ENCODE data around the gene STAT4. TPM values are rescaled to one million over a fixed set of nuclear protein-coding genes. Genes with fewer than 3 reads are reported as not detected.
A peak's percentile ranks its signal among the peaks of the same experiment; 100 is the strongest.

The STAT4 gene
- total RNA-seq, 1 donor from 2014 or later: 5.3 TPM

DNA sequence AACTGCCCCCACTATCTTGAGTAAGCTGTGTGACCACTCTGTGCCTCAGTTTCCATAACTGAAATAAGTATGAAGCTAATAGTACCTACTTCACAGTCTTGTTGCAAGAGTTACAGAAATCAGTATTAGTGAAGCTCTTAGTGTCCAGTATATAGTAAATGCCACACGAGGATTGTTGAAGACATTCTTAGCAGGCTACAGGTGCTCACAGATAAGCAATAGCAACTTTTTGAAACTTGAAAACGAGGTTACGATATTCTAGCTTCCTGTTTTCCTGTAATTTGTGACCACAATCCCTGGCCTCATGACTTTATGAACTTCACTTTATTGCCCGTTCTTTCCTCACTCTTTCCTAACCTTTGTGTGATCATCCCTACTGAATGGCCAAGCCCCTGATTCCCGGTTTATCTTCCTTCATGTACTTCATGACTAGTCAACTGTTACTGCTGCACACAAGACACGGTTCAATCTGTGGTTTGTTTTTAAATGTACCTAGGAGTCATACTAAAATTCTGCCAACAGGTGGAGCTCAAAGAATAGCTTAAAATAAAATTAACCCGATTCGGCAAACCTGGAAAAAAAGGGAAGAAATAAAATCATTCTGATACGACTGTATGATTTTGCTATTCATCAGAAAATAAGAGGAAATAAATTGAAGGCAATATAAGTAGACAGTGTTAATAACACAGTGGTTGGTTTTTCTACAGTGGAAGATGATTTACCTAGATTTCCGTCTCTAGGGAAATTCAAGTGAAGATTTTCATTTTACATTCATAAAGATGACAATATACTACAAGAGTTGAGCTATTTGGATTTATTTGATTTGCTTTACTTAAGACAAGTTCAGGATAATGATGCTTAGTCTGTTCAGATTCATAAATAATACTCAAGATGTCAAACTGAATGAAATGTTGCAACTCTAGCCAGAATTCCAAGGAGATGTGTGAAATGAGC is 98.7 kb downstream of the STAT4 start:
- peak in 1 of 2 donors; percentile 10 for DNase-seq (ENCODE audit: low spot score in 2 of 2)
- no peak for FAIRE-seq

- DNase-seq (ENCODE audit: low spot score in 2 of 2) (no peak), FAIRE-seq (no peak)
Observed at GRCh38 chr2:191051177-191051576, 99.6 kb downstream of the STAT4 start.

DNA sequence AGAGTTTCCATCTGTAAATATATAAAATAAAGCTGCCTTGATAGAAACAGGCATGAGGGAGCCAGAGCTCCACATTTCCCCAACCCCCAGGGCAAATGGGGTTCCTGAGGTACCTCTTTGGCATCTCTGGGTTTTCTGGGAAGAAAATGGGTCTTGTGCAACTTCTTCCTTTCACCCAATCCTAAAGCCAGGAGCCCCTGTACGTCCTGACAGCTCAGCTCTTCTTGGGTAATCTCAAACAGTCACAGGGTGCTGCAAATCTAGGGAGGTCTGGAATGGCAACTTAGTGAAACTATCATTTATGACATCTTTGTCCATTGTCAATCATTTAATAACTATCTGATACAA is 100.2 kb downstream of the STAT4 start:
- DNase-seq (ENCODE audit: low spot score in 2 of 2) (no peak), FAIRE-seq (no peak)

DNA sequence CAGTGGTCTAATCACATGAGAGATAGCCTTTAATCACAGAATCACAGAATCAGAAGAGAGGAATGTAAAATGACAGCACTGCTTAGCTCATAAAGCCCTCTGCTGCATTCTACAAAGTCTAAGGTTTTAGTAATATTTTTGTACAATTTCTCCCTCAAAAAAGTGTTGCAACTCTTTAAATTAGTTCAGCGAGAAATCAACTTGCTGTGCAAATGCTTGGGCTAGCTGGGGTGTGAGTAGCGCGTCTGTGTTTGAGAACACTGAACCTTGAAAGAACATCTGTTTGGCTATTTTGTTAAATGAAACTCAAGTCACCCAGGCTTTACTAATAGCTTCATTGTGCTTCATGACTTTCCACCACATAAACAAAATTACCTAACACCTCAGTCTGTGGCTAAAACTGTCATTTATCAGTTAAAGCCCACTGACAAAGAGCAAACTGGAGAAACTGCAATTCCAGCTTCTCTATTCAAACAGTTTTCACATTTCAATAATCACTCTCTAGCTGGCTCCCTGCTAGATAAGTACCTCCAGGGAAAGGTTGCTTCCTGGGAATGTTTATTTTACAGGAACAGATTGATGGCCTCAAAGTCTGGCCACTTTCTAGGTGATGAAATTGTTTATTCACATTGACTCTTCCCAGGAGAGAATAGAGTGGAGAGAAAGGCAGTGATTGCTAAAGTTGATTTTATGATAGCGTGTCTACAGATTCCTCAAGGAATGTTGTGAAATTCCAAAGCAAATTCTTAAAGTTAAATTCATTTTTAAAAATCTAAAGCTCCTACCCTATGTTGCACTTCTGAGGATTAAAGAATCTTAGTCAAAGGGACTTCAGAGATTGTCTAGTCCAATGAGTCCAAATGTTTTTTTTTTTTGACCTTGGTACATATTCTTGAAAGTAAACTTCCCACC is 100.8 kb downstream of the STAT4 start:
- DNase-seq (ENCODE audit: low spot score in 2 of 2) (no peak), FAIRE-seq (no peak)

DNA sequence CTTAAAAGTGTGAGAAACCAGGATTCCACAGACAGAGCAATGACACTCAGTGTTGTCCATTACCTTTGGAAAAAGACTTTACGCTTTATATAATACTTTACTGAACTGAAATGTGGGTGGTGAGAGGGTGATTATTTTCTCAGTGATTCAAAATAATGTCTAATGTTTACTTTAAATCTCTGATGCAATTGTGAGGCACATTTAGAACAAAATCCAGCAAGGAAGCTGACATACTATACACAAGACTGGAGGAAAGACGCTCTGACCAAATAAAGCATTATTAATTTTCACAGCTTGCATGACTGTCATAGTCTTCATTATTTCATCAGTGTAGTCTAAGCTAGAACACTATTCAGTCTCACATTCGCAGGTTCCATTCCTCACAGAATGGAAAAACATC is 102.7 kb downstream of the STAT4 start:
- DNase-seq (ENCODE audit: low spot score in 2 of 2) (no peak), FAIRE-seq (no peak)

- DNase-seq (ENCODE audit: low spot score in 2 of 2): no peak
- no peak for FAIRE-seq
Observed at GRCh38 chr2:191045141-191045540, 105.7 kb downstream of the STAT4 start.

DNA sequence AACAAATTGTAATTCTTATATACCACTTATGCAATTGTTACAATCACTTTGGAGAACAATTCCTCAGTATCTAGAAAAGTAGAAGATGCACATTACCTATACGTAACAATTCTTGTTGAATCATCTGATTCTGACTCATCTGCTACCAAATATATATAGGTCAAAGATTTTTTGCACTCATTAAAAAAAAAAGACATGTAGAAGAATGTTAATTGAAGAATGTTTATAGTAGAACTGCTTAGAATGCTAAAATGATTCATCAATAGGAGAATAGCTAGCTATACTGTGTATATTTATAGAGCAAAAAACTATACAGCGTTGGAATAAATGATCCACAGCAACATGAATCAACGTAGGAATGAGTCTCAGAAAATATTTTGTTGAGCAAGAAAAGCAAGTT is 107.4 kb downstream of the STAT4 start:
- DNase-seq (ENCODE audit: low spot score in 2 of 2) (no peak), FAIRE-seq (no peak)

DNA sequence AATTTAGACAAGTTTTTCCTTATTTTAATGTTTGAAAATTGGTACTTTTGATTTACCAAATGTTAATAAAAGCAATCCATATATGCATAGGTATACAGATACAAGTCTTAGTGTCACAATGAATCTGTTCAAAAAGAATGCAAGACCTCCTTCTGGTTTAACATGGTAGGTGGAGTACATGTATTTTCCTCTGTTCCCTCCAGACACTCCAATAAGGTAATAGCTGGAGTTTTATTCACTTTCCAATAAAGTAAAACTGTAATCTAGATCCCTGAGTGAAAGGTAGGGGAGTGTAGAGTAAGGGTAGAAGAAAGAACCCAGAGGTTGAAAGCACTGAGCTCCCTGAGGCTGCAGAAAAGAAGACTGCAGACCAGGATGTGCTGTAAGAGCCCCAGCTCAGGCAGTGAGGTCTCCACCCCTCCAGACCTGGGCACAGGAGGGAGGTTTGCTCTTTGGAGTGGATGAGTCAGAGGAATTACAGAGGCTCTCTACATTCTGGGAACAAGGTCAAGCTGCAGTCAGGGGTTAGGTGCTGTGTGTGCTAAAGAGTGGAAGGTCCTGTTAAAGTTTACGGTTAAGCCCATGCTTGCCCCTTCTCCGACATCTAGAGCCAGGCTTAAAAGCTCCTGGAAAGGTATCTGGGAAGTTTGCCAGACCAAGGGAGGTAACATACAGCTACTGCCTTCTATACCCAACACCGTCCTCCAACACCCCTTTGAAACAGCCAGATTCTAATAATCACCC is 109.2 kb downstream of the STAT4 start:
- DNase-seq (ENCODE audit: low spot score in 2 of 2) (no peak), FAIRE-seq (no peak)

- FAIRE-seq (no peak), DNase-seq (ENCODE audit: low spot score in 2 of 2) (no peak)
Observed at GRCh38 chr2:191039616-191040015, 111.2 kb downstream of the STAT4 start.

- no peak for FAIRE-seq
- DNase-seq (ENCODE audit: low spot score in 2 of 2): no peak
Observed at GRCh38 chr2:191038741-191039140, 112.1 kb downstream of the STAT4 start.

DNA sequence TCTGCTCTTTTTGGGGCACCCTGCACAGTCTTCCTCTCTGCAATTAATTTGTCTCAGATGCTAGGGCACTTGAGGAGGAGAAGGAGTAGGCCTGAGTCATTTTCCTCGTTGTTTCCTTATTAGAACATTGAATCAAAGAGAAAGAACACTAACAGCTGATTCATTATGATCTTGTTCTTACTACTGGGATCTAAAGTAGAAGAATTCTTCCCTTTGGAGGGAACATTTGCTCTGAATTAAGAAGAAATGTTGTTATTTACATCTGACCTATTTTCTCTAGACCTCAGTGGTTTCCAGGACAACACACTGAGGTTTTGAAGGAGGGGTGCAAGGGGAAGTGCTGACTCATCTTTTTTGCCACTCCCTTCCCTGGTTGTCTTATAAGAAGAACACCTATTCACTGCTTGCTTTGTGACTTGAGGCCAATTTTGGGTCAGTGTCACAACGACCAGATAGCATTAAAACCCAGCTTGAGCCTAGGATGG is 112.5 kb downstream of the STAT4 start:
- FAIRE-seq (no peak), DNase-seq (ENCODE audit: low spot score in 2 of 2) (no peak)

GRCh38 chr2:191037351-191037750 is 113.4 kb downstream of the STAT4 start:
- FAIRE-seq: no peak
- DNase-seq (ENCODE audit: low spot score in 2 of 2): no peak

GRCh38 chr2:191036363-191036762 is 114.4 kb downstream of the STAT4 start:
- DNase-seq (ENCODE audit: low spot score in 2 of 2) (no peak), FAIRE-seq (no peak)

- DNase-seq (ENCODE audit: low spot score in 2 of 2) (no peak), FAIRE-seq (no peak)
Observed at GRCh38 chr2:191032588-191033429, 118.0 kb downstream of the STAT4 start.

DNA sequence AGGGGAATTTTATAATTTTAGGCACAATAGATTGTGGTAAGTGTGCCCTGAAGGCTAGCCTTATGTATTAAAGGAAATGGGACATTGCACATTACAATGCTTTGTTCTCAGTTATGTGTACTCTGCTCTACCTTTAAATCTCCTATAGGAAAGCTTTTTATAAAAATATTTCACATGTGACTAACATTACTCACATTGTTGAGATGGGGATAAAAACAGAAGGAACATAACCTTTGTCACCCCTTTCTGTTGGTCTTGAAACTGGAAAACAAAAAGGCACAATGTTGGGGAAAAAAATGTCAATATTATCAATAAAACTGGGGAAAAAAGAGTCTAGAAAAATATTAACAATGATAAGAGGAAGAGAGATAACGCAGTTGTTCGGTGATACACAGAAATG is 119.5 kb downstream of the STAT4 start:
- no peak for FAIRE-seq
- no peak for DNase-seq (ENCODE audit: low spot score in 2 of 2)

- DNase-seq (ENCODE audit: low spot score in 2 of 2): peak in 1 of 2 donors; percentile 31
- FAIRE-seq: no peak
Observed at GRCh38 chr2:191030521-191031154, 120.2 kb downstream of the STAT4 start.

GRCh38 chr2:191029280-191029950 is 121.4 kb downstream of the STAT4 start:
- FAIRE-seq: no peak
- DNase-seq (ENCODE audit: low spot score in 2 of 2): no peak

DNA sequence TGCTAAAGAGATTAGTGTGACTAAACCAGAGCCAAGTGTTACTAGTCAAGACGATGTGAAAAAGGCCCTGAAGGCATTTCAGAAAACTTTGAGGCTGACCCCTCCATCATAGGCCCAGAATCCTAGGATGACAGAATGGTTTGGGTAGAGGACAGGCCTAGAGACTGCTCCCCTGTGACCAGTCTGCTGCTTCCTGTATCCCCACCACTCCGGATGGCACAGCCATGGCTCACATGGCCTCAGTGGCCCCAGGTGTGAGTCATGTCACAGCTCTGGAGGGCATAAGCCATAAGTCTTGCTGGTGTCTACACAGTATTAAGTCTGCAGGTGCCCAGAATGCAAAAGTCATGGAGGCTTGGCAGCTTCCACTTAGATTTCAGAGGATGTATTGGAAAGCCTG is 124.4 kb downstream of the STAT4 start:
- FAIRE-seq: no peak
- no peak for DNase-seq (ENCODE audit: low spot score in 2 of 2)

GRCh38 chr2:191025135-191025534 is 125.7 kb downstream of the STAT4 start:
- DNase-seq (ENCODE audit: low spot score in 2 of 2) (no peak), FAIRE-seq (no peak)
